Eye (tissue), 1 donor: ENCODE data around the gene HGD.
A peak's percentile ranks its signal among the peaks of the same experiment; 100 is the strongest.
"Not testable (repeated sequence)": the region's sequence is repeated elsewhere in the genome, so short reads cannot be mapped to it uniquely, and the experiment has no call there.

Experiments used
- DNase-seq: peaks from one replicate; pipeline ENCODE4 v3.0.0-alpha.2; 2015

Gene HGD

GRCh38 chr3:120682095-120682681, at the start of gene HGD:
HGD (minus strand) TSS chr3:120682239; CDS start chr3:120682111, 128 bp downstream.
- DNase-seq: no peak

- no peak for DNase-seq
These were observed 48.8 kb upstream of the HGD start for GRCh38 chr3:120730576-120731542.

DNA sequence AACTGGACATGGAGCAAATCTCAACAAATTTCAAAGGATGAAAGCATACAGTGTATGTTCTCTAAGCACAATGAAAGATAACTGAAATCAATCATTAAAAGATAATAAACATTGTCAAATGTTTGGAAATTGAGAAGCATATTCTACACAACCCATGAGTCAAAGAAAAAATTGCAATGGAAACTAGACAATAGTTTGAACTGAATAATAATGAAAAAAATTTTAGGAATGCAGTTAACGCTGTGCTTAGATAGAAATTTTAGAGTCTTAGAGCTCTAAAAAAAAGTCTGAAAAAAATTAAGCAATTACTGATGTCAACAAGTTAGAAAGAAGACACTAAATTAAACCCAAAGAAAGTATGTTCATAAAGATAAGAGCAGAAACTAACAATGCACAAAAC, 44.8 kb upstream of the HGD start:
- DNase-seq: no peak

DNA sequence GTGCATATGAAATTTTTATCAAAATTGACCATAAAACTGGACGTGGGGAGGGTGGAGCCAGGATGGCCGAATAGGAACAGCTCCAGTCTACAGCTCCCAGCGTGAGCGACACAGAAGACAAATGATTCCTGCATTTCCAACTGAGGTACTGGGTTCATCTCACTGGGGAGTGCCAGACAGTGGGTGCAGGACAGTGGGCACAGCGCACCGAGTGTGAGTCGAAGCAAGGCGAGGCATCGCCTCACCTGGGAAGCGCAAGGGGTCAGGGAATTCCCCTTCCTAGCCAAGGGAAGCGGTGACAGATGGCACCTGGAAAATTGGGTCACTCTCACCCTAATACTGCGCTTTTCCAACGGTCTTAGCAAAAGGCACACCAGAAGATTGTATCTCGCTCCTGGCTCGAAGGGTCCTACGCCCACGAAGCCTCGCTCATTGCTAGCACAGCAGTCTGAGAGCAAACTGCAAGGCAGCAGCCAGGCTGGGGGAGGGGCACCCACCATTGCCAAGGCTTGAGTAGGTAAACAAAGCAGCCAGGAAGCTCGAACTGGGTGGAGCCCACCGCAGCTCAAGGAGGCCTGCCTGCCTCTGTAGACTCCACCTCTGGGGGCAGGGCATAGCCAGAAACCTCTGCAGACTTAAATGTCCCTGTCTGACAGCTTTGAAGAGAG, 37.3 kb upstream of the HGD start:
- DNase-seq: not testable (repeated sequence)

DNA sequence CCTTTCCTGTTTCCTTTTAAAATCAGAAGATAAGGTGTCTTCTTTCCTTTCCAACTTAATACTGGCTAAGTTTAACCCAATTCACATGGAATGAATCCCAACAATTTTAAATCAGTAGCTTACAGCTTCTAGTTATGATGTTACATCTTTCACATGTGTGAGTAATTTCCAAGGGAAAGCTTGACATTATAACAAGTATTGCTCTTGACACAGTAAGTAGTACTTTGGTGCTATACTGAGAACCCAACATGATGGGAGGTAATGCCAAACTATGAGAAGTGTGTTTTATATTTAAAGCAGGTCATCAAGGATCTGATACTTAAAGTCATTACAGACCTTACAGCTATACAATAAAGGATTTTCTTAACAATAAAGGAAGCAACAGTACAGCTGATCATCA, 31.2 kb upstream of the HGD start:
- DNase-seq: no peak

DNA sequence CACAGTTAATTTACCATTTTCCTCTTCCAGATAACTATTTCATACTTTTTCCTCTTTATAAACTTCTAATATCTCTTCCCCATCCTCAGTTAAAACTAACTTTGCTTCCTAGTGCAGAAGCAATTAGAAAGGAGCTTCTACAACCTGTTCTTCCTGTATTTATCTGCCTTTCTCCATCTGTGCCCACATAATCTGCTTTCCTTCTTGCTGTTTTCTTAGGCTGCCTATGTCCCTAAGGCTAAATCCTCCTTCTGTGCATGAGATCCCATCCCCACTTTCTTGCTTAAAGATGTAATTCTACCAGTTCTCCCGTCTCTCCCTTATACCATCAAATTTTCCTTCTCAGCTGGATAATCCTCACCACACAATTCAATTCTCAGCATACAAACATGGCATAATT, 28.3 kb upstream of the HGD start:
- no peak for DNase-seq

DNA sequence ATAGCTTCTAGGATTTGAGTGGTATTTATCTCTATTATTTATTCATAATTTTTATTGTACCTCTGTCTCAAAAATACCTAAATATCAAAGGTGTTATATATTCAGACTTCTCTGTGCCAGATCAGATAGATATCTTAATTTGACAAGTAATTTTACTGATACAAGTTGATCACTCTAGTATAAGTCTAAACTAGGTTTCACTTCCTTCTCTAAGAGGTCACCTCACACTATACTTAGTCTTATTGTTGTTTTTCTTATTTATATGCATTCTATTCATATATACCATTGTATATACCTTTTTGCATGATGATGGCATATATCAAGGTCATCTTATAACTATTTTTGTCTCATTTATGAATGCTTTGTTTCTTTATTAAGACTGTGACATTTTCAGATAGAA, 26.4 kb upstream of the HGD start:
- DNase-seq: no peak

DNA sequence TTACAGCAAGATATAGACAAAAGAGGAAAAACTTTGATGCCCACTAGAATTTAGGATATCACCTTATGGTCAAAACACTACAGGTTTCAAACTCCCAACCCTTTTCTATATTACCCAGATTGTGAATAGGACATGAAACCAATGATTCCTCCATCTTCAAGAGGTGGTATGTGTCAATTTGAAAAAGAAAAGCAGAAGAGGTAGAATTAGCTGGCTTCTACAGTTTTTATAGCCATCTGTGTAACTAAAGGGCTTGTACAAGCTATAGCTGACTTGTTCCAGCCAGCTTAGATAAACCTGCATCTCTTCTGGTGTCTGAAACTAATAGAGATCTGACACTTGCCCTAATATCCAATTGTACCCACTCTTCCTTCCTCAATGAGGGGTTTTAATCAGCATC, 24.9 kb upstream of the HGD start:
- DNase-seq: no peak

- DNase-seq: no peak
These were observed 24.0 kb upstream of the HGD start for GRCh38 chr3:120705884-120706582.

DNA sequence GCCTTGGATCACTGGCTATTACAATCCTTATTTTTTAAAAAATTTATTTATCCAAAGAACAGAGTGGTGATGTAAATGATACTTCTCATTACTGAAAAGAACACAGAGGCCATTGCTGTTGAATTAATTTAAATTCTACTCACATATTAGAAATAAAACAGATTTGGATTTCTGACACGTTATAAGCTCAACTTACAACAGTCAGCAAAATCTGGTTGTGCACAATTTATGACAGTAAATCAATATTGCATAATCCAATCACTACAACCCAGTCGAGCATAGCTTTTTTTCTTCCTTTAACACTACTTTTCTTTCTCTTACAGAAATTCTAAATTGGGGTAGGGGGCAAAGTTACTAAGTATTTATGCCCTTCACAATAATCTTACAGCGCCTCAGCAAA, 17.3 kb upstream of the HGD start:
- peak; percentile 32 for DNase-seq

DNA sequence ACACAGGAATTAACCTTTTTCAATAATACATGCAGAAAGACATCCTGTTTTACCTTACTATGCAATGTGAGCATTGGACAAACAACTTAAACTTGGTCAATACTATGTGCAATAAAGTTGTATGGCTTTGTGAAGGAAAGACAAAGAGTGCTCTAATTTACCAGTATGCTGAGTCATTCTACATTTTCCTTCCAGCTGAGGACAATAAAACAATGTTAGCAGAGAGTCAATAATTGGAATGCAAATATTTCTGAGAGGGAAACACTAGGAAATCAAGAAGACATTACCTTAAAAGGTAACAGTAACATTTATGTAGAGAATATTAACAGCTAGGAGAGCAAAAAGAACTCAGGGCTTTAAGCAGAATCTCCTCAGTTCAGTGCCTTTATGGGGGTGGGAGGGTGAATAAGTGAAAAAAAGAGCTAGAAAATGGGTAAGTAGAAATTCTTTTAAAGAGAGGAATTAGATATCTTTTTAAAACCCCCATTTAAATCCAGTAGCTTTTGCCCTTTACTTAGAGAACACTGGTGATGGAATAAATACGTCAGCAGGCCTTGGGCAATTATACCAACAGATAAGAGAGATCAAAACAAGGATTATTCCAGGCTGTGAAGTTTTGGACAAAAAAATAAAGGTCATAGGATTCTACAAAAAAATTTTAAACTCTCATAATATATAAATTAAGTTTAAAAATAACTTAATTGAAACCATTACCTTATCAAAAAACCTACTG, 11.6 kb upstream of the HGD start:
- DNase-seq: no peak

DNA sequence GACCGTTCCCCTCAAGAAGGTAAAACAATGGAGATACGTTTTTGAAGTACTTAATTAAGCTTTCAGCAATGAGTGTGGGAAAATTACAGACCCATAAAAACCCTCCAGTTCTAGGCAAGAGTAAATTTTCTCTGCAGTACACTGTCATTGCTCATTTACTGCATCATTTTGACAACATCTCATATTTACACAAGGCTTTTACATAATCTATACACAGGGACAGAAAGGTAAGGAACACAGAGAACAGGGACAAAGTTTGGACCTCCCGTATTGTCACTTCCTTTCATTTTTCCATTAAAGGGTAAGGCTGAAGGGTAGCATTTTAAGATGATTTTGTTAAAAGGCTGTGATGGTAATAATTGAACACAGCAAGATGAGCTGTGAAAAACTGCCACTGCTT, 7.4 kb upstream of the HGD start:
- DNase-seq: no peak

GRCh38 chr3:120688121-120688520, 6.1 kb upstream of the HGD start:
- no peak for DNase-seq

DNA sequence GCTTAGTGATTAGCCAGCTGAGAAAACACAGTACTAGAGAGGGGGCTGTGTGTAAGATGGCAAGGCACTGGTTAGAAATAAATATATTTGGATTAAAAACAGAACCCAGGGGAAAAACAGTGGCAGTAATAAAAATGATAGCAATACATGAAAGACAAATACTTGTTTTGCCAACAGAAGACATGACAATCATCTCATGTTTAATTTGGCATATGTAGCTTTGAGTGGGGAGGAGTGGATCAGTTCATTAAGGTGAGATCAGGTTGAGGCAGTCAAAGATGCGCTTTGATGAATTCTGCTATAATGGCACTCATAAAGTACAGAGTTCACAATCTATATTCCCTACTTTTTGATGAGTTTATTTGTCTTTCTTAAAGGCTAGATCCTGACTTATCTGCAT, 3.4 kb upstream of the HGD start:
- no peak for DNase-seq

DNA sequence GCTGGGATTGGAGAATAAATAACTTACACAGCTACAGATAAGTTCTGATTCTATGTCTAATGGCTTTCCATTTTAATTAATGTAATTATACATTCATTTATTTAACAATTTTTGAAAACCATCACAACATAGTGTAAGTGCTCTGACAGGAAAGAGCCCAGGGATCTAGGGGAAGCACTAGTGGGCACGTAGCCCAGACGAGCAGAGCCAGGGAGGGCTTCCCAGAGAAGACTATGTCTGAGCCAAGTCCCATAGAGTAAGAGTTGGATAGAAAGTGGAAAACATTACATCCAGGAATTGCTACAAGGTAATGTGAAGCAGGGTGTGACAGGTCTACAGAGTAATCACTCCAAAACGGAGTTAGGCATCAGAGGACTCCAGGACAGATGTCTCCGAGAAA, 2.9 kb upstream of the HGD start:
- DNase-seq: no peak

GRCh38 chr3:120683671-120684301, 1.7 kb upstream of the HGD start:
- no peak for DNase-seq

- no peak for DNase-seq
These were observed 1.2 kb upstream of the HGD start for GRCh38 chr3:120683213-120683612.

- no peak for DNase-seq
These were observed 467 bp downstream of the HGD start for GRCh38 chr3:120681506-120682038.

DNA sequence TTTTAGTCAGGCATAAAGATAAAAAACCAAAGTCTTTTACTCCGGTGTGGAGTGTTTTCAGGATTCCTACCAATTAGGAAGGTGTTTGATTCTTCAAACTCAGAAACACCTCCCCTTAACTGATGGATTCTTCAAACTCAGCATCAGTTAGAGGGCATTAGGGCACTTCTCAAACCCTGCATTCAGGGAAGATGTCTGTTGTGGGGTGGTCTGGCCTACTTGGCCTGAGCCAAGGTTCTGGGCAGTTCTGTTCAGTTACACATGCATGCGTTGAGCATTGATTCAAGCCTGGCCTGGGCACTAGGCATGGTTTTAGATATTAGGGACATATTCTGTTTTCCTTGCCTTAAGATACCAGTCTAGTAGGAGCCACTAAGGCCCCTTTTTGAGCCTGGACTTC, 1.0 kb downstream of the HGD start:
- DNase-seq: no peak

DNA sequence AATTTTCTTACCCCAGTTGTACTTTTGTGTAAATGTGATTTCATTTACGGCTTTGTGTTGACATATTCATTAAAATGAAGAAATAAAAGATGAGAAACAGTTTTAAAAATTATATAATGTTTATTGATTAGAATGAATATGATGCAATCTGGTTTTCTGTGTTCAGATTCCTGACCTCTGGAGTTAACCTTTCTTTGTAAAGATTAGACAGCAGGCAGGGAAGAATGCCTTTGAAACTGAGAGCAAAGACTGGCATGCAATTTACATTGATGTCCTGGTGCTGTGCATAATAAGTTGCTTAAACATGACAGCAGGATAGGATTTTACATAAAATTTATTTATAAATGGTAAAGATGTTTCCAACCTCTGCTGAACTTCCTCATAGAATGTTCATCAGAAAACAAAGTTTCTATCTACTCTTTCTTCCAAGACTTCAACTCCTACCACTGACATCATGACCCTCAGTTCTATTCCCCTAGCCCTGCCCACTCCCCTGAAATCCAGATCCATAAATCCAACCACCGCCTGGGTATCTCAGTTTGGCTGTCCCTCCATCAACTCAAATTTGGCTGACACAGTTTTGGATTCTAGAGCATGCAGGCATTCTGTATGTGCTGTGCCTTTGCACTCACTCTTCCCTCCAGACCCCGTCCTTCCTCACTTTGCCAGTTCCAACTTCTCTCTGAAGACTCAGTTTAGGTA, 1.7 kb downstream of the HGD start:
- DNase-seq: no peak

DNA sequence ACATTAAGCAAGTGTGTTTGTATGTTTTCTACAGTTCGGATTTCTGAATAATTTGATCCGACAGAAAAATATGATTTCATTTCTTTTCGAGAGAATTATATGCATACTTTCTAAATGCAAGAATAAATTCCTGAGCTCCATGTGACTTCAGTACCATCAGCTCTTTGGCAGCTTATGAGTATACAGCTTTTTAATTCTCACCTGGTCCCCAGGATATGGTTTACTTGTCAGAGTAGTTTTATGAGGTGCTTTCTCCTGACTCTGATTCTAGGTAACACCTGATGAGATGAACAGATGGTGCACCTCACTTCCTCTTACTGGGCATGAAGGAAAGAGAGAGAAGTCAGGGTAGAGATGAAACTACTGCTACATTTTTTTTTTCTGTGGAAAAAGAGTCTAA, 3.1 kb downstream of the HGD start:
- DNase-seq: no peak
